Suppressor macrophage (primary cell): Measurements from ENCODE around the gene HBE1.
A peak's percentile ranks its signal among the peaks of the same experiment; 100 is the strongest.
"Not testable (repeated sequence)": the region's sequence is repeated elsewhere in the genome, so short reads cannot be mapped to it uniquely, and the experiment has no call there.

ENCODE experiments used
- DNase-seq, 4 experiments: peaks; one replicate each; pipeline ENCODE4 v3.0.0-alpha.2; 2020 to 2022
- total RNA-seq, 17 experiments: gene quantifications; one replicate each; lab custom pipeline; 2026; ENCODE audit warnings: mixed read lengths in 6 of 17, inconsistent platforms in 3 of 17; lab: John Stamatoyannopoulos, UW

Gene HBE1
- total RNA-seq, result 0 reads per million in 17 experiments

DNA sequence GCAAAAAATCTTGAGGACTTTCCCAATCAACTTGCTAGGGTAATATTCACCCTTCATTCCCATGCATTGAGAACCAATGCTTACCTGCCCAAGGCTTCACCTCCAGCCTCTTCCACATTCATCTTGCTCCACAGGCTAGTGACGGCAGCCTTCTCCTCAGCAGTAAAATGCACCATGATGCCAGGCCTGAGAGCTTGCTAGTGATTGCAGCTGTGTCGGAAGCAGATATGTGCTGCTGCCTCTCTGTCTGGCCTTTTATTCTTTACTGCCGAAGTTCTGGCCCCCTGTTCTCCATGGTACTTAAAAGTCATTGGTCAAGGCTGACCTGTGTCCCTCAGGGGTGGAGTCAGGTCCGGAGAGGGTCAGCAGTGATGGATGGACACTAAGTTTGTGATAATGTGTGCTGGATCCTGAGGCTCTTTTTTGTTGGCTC is at the start of gene HBE1:
Gene HBE1 (minus strand): TSS at position 231 of the 433 bp plus-strand sequence. CDS start 55 bp downstream, at position 176.
- DNase-seq, result no peak

DNA sequence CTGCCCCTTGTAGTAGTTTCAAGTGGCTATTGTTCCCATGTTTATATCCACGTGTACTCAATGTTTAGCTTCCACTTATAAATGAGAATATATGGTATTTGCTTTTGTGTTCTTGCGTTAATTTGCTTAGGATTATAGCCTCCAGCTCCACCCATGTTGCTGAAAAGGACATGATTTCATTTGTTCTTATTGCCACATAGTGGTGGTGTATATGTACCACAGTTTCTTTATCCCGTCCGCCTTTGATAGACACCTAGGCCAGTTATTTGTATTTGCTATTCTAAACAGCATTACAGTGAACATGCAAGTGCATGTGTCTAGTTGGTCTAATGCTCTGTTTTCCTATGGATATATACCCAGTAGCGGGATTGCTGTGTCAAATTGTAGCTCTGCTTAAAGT is 47.5 kb upstream of the HBE1 start:
- no peak for DNase-seq

DNA sequence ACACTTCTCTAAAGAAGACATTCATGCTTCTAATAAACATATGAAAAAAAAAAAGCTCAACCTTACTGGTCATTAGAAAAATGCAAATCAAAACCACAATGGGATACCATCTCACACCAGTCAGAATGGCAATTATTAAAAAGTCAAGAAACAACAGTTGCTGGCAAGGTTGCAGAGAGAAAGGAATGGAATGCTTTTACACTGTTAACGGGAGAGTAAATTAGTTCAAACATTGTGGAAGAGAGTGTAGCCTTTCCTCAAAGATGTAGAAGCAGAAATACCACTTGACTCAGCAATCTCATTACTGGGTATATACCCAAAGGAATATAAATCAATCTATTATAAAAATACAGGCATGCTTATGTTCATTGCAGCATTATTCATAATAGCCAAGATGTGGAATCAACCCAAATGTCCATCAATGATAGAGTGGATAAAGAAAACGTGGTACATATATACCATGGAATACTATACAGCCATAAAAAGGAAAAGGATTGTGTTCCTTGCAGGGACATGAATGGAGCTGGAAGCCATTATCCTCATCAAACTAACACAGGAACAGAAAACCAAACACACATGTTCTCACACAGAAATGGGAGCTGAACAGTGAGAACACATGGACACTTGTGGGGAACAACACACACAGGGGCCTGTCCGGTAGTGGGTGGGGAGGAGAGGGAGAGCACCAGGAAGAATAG is 43.7 kb upstream of the HBE1 start:
- not testable (repeated sequence) for DNase-seq

DNA sequence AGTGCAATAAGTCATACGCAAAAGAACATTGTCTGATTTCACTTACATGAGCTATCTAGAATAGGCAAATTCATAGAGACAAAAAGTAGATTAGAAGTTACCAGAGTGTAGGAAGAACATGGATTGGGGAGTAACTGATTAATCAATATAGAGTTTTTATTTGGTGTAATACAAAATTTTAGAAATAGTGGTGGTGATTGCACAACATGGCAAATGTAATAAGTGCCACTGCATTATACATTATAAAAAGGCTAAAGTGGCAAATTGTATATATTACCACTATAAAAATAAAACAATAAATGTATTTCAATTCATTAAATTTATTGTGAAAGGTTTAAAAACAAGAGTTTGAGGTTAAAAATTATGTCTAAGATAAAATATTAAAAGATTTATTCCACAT is 40.7 kb upstream of the HBE1 start:
- no peak for DNase-seq

DNA sequence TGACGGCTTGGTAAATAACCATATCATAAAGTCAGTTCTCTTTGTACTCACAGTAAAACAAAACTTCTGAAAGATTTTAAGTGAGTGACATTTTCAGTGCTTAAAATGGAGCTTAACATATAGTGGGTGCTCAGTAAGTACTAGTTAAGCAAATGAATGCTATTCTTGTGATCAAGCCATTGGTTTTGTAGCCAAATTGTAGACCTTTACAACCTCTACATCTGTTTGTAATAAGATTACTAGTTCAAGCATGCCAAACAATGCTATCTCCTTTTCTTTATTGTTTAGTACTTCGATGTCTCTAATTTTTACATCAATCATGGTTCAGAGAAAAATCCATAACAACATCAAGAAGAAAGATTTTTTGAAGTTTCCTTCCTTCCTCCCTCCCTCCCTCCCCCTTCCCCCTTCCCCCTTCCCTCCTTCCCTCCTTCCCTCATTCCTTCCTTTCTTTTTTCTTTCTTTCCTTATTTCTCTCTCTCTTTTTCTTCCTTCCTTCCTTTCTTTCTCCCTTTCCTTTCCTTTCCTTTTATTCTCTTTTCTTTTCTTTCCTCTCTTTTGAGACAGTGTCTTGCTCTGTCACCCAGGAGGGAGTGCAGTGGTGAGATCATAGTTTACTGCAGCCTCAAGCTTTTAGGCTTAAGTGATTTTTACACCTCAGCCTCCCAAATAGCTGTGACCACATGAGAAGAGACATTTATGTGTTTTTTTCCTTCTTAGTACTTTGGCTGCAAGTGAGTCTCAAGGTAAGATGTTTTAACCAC is 37.7 kb upstream of the HBE1 start:
- no peak for DNase-seq

DNA sequence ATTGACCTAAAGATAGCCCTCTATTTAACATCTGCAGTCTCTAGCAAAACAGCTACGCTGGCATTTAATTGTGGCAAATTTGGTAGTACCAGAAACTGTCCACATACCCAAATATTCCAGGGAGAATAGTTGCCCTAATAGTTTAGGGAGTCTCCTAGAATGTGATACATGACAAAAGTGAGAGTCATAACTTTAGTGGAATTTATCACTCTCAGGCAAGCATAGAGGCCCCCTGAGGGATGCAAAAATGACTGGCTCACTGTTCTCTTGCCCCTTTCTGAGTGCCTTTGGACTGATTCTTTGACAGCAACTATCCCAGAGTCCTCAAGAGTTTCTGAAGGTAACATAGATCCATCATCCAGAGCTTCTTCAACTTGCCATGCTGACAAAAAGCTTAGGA is 34.3 kb upstream of the HBE1 start:
- DNase-seq, result no peak

DNA sequence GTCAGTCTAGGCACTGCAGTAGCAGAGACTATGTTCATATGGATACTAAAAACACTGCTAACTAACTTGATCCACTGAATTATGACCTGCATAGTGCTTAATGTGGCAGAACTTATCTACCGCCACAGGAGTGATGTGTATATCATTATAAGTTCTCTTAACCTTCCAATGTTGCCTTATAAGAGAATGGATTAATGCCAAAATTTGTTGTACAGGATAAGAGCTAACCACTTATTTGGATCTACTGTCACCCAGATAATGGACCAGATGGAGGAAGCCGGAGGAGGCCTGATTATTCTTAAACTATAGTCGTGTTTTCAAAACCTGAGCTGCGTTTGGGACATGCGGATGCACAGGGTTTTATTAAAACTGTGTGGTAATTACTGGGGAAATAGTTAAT is 33.9 kb upstream of the HBE1 start:
- no peak for DNase-seq

DNA sequence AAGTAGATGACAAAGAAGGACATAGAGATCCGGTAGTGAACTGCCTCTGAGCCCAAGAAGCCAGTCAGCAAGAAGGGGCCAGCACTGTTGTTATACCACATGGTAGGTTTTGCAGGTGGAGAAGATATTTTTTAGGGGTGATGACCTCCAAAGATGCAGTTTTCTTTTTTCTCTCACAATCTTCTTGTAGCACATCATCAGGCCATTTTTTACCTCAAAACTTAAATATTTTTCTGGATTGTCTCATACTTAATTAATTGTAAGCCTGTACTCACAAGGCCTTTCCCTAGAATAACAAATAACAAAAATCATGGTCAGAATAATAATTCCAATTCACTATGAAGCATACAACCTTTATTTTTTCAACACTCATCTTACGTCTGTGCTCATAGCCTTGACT is 32.1 kb upstream of the HBE1 start, which contains the start of gene OR51B4:
Gene OR51B4 (minus strand): TSS at position 101 of the 400 bp plus-strand sequence. CDS start 0 bp downstream, at position 101.
- no peak for DNase-seq

DNA sequence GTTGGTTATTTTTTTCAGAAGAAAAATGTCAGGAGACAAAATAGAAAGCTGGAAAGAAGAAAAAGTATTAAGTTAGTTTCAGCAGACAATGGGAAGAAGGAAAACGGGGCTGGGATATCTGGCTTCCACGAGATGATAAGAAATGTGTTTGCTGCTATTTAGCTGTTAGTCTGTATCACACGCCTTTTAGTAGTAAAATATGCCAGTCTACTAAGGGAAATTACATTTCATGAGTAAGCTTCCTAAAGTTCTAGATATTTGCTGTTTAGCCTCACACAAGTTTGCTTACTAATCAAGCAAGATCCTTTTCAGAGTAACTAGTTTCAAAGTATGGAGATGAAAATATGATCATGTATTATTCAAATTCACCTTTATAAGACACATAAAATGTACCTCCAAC is 30.5 kb upstream of the HBE1 start:
- DNase-seq, result no peak

DNA sequence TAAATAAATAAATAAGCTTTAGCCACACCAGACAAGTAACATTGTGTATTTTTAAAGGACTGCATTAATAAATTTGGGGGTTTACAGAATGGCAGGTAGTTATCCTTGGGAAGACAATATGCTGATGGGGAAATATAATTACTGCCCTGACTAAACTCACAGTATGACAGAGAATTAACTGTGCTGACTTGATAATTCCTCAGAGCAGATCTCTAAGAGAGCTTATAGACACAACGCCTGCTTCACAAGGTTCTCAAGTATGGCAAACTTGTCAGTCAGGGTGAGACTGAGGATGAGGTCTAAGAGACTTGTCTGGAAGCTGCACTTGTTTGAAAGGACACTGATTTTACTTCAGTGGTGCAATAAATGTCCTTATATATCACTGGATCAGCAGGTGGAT is 28.7 kb upstream of the HBE1 start:
- no peak for DNase-seq

DNA sequence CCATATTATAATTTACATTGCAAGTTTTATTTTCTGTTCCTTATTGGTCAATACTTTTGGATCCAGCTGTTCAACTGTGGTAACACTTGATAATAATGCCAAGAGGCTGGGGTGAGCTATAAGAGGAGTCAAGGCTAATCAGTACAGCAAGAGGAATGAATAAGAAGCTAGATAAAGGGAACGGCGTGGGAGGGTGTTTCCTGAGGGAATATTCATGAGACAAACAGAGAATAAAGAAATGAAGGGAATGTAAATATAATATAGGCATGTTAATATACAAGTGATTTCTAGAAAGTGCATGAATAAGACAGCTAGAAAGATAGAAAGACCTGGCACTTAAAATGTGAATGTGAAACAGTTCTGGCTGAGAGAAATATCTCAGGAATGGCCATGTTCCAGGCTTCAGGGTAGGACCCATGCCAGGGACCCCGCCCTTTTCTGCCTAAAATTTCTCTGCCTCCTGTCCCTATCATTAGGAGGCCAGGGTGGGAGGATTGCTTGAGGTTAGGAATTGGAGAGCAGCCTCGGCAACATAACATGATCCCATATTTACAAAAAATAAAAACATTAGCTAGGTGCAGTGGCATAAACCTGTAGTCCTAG is 28.1 kb upstream of the HBE1 start:
- DNase-seq, result no peak

DNA sequence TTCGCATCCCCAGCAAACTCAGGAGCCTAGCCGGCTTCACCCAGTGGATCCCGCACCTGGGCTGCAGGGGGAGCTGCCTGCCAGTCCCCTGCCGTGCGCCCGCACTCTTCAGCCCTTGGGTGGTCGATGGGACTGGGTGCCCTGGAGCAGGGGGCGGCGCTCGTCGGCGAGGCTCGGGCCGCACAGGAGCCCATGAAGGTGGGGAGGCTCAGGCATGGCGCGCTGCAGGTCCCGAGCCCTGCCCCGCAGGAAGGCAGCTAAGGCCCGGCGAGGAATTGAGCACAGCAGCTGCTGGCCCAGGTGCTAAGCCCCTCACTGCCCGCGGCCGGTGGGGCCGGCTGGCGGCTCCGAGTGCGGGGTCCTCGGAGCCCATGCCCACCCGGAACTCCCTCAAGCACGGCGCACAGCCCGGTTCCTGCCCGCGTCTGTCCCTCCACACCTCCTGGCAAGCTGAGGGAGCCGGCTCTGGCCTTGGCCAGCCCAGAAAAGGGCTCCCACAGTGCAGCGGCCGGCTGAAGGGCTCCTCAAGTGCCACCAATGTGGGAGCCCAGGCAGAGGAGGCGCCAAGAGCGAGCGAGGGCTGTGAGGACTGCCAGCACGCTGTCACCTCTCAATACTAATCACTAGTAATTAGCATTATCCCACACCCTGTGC is 24.7 kb upstream of the HBE1 start:
- DNase-seq, result not testable (repeated sequence)

DNA sequence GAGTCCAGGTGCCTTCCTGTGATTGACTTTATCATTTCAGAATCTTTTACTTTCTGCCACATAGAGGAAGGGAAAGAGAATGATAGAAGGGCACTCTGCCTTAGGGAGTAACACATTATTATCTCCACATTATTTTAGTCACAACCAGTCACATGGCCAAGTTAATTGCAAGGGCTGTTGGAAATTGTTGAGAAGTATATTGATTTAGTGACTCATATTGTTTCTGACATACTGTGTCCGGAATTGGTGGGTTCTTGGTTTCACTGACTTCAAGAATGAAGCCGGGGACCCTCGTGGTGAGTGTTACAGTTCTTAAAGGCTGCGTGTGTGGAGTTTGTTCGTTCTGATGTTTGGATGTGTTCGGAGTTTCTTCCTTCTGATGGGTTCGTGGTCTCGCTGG is 23.3 kb upstream of the HBE1 start:
- DNase-seq, result no peak

DNA sequence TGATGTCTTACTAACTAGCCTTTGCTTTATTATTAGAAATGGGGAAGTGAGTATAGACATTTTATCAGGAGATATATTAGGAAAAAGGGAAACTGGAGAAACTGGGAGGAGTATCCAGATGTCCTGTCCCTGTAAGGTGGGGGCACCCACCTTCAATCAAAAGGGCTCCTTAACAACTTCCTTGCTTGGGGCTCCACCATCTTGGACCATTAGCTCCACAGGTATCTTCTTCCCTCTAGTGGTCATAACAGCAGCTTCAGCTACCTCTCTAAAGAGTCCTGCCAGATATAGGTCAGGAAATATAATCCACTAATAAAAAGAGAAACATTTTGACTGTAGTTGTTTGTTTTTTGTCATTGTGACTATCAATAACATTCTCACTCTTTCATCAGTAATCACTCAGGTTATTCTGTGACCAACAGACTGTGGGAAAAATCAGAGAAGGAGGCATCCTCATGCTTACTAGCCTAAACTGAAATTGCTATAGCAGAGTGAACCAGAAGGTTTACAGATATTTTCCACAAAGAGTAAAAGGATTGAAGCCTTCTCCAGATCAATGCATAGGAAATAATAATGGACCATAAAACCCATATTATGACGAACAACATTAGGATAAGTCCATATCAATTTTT is 21.6 kb upstream of the HBE1 start:
- DNase-seq, result peak in 3 of 4 experiments; percentile 24 to 39 (median 36)

DNA sequence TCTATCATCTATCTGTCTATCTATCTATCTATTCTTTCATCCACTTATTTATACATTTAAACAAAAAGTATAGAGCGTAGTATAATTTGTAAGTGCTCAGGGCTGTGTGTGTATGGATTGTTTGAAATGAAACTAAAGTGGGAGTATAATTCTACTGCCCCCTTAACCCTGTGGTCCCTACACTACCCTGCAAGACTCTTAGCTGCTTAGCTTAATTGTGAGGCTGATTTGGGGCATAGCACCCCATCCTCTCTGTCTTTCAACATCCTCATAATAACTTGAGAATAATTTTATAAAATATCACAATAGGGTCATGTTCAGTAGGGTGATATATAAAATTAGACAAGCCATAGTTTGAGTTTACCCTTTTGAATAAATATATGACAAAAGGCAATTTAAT is 20.4 kb upstream of the HBE1 start:
- DNase-seq, result no peak

DNA sequence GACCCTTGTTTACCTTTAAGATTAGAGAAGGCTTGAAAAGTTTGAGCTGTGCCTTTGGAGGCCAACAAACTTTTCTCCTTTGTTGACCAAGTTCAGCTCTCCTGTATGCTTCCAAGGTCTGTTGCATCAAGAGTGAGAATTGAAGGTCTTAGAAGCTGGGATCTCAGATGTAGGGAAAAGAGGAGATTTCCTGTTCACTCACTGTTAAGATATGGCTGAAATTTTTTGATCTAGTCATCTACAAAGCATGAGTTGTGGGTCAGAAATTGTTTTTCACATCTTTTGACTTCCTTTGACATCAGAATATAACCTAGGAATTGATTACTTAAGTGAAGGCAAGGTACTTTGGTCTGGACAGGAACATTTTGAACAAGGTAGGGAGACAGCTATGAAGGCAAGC is 20.0 kb upstream of the HBE1 start:
- DNase-seq, result no peak

DNA sequence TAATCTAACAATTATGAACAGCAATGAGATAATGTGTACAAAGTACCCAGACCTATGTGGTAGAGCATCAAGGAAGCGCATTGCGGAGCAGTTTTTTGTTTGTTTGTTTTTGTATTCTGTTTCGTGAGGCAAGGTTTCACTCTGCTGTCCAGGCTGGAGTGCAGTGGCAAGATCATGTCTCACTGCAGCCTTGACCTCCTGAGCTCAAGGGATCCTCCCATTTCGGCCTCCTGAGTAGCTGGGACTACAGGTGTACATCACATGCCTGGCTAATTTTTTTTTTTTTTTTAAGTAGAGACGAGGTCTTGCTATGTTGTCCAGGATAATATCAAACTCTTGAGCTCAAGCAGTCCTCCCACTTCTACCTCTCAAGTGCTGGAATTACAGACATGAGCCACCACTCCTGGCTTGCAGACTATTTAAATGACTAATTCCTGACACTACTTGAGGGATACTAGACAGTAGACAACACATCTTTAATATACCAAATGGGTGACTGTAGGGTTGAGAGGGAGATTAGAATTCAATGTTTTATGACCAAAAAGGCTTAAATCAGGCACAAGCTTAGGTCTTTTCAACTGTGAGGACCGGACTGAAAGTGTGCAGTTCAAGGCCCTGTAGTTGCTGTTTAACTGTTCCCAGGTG is 19.3 kb upstream of the HBE1 start:
- DNase-seq, result no peak

DNA sequence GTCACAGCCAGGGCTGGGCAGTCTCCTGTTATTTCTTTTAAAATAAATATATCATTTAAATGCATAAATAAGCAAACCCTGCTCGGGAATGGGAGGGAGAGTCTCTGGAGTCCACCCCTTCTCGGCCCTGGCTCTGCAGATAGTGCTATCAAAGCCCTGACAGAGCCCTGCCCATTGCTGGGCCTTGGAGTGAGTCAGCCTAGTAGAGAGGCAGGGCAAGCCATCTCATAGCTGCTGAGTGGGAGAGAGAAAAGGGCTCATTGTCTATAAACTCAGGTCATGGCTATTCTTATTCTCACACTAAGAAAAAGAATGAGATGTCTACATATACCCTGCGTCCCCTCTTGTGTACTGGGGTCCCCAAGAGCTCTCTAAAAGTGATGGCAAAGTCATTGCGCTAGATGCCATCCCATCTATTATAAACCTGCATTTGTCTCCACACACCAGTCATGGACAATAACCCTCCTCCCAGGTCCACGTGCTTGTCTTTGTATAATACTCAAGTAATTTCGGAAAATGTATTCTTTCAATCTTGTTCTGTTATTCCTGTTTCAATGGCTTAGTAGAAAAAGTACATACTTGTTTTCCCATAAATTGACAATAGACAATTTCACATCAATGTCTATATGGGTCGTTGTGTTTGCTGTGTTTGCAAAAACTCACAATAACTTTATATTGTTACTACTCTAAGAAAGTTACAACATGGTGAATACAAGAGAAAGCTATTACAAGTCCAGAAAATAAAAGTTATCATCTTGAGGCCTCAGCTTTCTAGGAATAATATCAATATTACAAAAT is 18.6 kb upstream of the HBE1 start:
- no peak for DNase-seq

DNA sequence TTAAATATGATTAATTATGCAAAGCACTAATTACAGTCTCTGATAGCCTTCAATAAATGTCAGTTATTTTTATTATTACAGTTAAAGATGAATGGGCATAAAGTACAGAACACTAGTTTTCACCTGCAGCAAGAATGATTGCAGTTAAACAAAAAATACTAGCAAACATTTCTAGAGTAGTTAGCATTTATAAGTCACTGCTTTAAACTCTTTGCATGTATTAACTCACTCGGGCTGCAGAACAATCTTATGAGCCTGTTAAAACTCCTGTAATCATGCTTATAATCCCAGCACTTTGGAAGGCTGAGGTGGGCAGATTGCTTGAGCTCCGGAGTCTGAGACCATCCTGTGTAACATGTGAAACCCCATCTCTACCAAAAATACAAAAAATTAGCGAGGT is 17.2 kb upstream of the HBE1 start:
- DNase-seq, result no peak

DNA sequence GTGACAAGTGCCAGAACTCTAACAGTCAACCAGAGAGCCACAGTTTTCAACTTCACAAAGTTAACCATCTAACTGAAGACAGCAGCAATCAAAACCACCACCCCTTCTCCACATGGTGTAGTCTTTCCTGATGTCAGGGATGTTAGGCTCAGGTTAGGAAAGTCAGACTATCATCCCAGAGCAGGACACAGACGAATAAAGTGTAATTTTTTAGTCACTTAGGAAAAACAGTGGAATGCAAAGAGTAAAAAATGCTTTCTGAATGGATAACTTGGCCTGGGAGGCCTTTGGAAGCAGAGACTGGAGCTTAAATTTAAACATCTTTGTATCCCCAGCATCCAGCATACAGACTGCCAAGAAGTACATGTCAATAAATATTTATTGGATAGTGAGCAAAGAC is 16.6 kb upstream of the HBE1 start:
- DNase-seq, result no peak

DNA sequence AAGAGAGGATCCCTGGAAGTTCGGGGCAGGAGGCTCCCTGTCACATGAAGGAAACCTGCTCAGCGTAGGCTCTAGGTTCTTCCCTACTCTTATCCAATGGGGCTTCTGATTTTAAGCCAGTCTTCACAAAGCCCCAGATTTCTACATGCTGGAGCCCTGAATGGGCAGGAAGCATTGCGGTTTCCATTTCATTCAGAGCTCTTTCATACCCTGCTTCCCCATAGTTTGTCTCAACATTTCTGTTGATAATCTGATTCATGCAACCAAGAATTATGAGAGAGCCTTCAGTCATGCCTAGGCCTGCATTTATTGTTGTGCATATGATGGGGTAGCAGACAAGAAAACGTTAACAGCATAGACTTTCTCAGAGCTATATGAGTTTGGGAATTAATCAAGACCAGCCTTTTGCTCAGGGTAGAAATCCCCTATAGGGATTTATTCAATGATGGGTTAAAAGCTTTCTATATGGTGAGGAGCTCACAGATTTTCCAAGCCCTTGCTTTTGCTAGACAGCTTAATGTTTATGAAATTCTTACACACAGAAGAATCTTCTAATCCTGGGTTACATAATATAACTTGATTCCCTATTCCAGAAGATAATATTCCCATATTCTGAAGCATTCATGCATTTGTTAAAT is 16.1 kb upstream of the HBE1 start:
- no peak for DNase-seq
